ENCODE data around the gene COX6A2.

DNA sequence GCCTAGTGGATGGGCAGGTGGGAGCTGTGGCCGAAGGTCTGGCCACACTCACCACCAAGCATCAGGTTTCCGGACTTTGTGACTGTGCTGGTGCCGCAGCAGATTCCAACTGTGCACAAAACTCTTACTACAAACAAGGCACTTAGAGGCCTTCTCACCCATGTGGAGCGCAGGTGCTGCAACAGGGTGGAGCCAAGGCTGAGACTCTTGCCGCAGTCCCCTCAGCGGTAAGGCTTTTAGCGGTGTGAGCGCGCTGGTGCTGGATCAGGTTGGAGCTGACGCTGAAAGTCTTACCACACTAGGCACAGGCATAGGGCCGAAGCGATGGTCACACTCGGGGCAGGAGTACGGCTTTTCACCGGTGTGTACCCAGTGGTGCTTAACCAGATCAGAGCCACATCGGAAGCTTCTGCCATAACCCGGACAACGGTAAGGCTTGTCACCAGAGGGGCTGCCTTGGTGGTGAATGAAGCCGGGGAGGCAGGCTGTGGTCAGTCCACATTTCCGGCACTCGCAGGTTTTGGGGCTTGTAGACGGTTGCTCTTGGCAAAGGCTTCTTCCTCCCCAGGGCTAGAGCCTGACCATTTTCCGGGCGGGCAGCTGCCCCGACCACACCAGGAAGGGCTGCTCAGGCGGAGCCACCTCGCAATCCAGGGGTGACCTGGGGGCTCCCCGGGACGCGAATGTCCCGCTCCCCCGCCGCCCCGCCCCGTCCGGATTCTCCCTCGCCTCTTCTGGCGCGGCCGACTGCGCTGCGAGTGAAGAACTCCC is 30.1 kb upstream of the COX6A2 start:
- TF ChIP-seq CTCF (conservative IDR thresholded peaks at IDR 0.05) (no peak), EZH2 (IDR thresholded peaks at IDR 0.05; ENCODE audit: low read depth) (no peak)
